PC-9 (cell line): ENCODE results near the gene GAB2.

Source experiments
- CTCF ChIP-seq: fragments of 200-600 bp; sonication (generic); conservative IDR thresholded peaks from 2 replicates; pipeline ENCODE4 v1.6.1; 2017; ENCODE audit warnings: mixed run types, antibody characterized with exemption, mild to moderate bottlenecking, moderate library complexity
- EZH2 ChIP-seq: fragments of 200-600 bp; sonication (generic); IDR thresholded peaks from 2 replicates; pipeline ENCODE4 v1.8.0; 2017; ENCODE audit warnings: antibody characterized with exemption, low read depth

GRCh38 chr11:78200061-78200460 is 217.6 kb downstream of the GAB2 start:
- TF ChIP-seq EZH2 (no peak), CTCF (no peak)
